ENCODE data around the gene ABCD1.

ABCD1 gene

DNA sequence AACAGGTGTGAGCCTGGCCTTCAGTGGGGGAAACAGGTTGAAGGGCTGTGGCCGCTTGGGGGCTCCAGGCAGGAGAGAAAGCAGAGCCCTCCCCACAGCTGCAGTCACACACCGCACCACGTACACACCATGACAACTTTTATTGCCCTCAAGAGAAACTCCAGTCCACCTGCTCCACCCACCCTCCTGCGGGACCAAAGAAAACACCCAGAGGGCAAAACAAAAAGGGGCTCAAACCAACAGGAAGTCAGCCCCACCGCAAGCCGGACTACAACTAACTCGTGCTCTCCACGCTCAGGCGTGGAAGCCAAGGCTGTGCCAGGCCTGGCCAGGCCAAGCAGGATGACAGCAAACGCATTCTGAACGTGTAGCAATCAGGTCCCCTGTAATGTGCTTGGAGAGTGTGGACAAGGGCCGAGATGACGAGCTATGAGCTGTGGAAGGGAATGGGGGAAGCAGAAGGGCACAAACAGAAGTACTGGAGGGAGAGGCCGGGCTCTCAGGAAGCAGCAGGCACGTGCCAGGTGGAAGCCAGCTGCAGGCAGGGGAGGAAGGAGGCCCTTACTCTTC, 24.2 kb upstream of the ABCD1 start:
- Histone ChIP-seq H3K9me3 (ENCODE audit: severe bottlenecking) (no peaks in the 10 kb centered on the region), H3K27me3 (ENCODE audit: insufficient read depth, poor library complexity, severe bottlenecking) (no peaks in the 10 kb centered on the region), H3K27ac (ENCODE audit: poor library complexity, severe bottlenecking) (no peak overlapping the region), H3K36me3 (ENCODE audit: low read depth) (peaks cover 5% of the 10 kb centered on the region; the same call in 1 of the 2 replicates), H3K4me1 (ENCODE audit: insufficient read depth, poor library complexity, severe bottlenecking) (no peaks in the 10 kb centered on the region), H3K4me3 (ENCODE audit: severe bottlenecking) (no peak overlapping the region)
- no peak for DNase-seq (ENCODE audit: low spot score)
- TF ChIP-seq, protein P1, sequence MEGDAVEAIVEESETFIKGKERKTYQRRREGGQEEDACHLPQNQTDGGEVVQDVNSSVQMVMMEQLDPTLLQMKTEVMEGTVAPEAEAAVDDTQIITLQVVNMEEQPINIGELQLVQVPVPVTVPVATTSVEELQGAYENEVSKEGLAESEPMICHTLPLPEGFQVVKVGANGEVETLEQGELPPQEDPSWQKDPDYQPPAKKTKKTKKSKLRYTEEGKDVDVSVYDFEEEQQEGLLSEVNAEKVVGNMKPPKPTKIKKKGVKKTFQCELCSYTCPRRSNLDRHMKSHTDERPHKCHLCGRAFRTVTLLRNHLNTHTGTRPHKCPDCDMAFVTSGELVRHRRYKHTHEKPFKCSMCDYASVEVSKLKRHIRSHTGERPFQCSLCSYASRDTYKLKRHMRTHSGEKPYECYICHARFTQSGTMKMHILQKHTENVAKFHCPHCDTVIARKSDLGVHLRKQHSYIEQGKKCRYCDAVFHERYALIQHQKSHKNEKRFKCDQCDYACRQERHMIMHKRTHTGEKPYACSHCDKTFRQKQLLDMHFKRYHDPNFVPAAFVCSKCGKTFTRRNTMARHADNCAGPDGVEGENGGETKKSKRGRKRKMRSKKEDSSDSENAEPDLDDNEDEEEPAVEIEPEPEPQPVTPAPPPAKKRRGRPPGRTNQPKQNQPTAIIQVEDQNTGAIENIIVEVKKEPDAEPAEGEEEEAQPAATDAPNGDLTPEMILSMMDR (IDR thresholded peaks at IDR 0.05; ENCODE audit: poor library complexity, severe bottlenecking), result no peak
- ATAC-seq (ENCODE audit: low read depth), result no peak

- Histone ChIP-seq H3K9me3 (ENCODE audit: severe bottlenecking) (no peaks in the 10 kb centered on the region), H3K27me3 (ENCODE audit: insufficient read depth, poor library complexity, severe bottlenecking) (no peaks in the 10 kb centered on the region)
Measured at GRCh38 chrX:153700967-153701366, 23.7 kb upstream of the ABCD1 start.

DNA sequence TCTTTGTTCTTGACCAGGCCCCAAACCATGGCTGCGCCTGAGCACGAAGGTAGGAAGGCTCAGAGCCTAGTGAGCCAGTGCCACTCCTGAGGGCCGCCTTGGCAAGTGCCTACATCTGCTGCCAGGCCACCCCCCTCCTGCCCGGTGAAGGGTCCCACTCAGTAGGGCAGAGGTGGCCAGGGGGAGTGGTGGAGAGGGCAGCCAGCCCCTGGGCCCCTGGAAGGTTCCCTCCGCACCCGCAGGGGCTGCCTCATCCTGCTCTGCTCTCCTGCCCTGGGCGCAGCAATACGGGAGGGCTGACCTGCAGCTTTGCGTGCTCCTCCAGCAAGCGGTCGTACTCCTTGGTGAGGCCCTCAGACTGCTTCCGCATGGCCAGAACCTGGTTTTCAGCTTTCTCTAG, 22.9 kb upstream of the ABCD1 start:
- Histone ChIP-seq H3K36me3 (ENCODE audit: low read depth) (peaks cover 5% of the 10 kb centered on the region; the same call in 1 of the 2 replicates), H3K9me3 (ENCODE audit: severe bottlenecking) (no peaks in the 10 kb centered on the region)
- ATAC-seq (ENCODE audit: low read depth), result no peak

More at GRCh38 chrX:153700967-153701366, 23.7 kb upstream of the ABCD1 start:
- DNase-seq (ENCODE audit: low spot score) (no peak), ATAC-seq (ENCODE audit: low read depth) (no peak)
- no peak overlapping the region for H3K4me3 ChIP-seq (ENCODE audit: severe bottlenecking)
- TF ChIP-seq, protein P1 (IDR thresholded peaks at IDR 0.05; ENCODE audit: poor library complexity, severe bottlenecking), result no peak
- H3K36me3 ChIP-seq (ENCODE audit: low read depth), result peaks cover 5% of the 10 kb centered on the region; the same call in 1 of the 2 replicates
- no peak overlapping the region for H3K27ac ChIP-seq (ENCODE audit: poor library complexity, severe bottlenecking)
- no peaks in the 10 kb centered on the region for H3K4me1 ChIP-seq (ENCODE audit: insufficient read depth, poor library complexity, severe bottlenecking)

DNA sequence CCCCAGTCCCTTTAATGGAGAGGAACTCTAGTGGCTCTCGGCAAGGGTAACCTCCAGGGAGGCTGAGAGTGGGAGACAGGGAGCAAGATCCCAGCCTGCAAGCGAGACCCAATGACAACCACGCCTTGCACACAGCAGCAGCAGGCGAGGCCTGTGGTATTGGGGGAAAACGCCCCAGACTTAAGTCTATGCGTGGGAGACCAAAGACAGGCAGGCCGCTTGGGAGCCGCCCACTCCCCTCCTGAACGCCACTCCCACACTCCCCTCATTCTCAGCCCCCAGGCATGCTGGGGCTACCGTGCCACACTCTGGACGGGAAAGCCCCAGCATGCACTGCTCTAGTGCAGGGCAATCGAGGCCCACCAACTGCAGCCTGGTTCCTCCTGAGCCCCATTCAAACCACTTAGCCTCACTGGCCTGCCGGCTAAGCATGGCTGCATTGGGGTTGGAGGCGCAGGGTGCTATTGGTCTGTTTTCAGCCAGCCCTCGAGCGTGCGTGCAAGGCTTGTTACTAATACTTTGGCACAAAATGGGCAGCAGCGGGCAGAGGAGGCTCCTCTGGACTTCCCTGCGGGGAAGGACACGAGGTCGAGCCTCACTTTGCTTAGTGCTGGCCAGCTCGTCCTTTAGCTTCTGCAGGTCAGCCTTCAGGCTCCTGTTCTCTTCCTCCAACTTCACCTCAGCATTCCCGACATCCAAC, 22.2 kb upstream of the ABCD1 start:
- H3K4me1 ChIP-seq (ENCODE audit: insufficient read depth, poor library complexity, severe bottlenecking), result no peaks in the 10 kb centered on the region
- no peaks in the 10 kb centered on the region for H3K9me3 ChIP-seq (ENCODE audit: severe bottlenecking)
- no peak for DNase-seq (ENCODE audit: low spot score)
- no peaks in the 10 kb centered on the region for H3K27me3 ChIP-seq (ENCODE audit: insufficient read depth, poor library complexity, severe bottlenecking)
- H3K4me3 ChIP-seq (ENCODE audit: severe bottlenecking), result no peak overlapping the region
- no peak for ATAC-seq (ENCODE audit: low read depth)
- peaks cover 5% of the 10 kb centered on the region; the same call in 1 of the 2 replicates for H3K36me3 ChIP-seq (ENCODE audit: low read depth)
- TF ChIP-seq, protein P1 (IDR thresholded peaks at IDR 0.05; ENCODE audit: poor library complexity, severe bottlenecking), result no peak
- no peak overlapping the region for H3K27ac ChIP-seq (ENCODE audit: poor library complexity, severe bottlenecking)

More for the DNA sequence above, 22.9 kb upstream of the ABCD1 start:
- no peak overlapping the region for H3K4me3 ChIP-seq (ENCODE audit: severe bottlenecking)
- TF ChIP-seq, protein P1 (IDR thresholded peaks at IDR 0.05; ENCODE audit: poor library complexity, severe bottlenecking), result no peak
- DNase-seq (ENCODE audit: low spot score), result no peak
- no peak overlapping the region for H3K27ac ChIP-seq (ENCODE audit: poor library complexity, severe bottlenecking)
- no peaks in the 10 kb centered on the region for H3K27me3 ChIP-seq (ENCODE audit: insufficient read depth, poor library complexity, severe bottlenecking)
- H3K4me1 ChIP-seq (ENCODE audit: insufficient read depth, poor library complexity, severe bottlenecking), result no peaks in the 10 kb centered on the region

GRCh38 chrX:153703036-153703370, 21.7 kb upstream of the ABCD1 start:
- Histone ChIP-seq H3K9me3 (ENCODE audit: severe bottlenecking) (no peaks in the 10 kb centered on the region), H3K36me3 (ENCODE audit: low read depth) (peaks cover 9% of the 10 kb centered on the region; the same call in 1 of the 2 replicates), H3K4me1 (ENCODE audit: insufficient read depth, poor library complexity, severe bottlenecking) (no peaks in the 10 kb centered on the region), H3K4me3 (ENCODE audit: severe bottlenecking) (no peak overlapping the region), H3K27ac (ENCODE audit: poor library complexity, severe bottlenecking) (no peak overlapping the region), H3K27me3 (ENCODE audit: insufficient read depth, poor library complexity, severe bottlenecking) (no peaks in the 10 kb centered on the region)
- DNase-seq (ENCODE audit: low spot score) (no peak), ATAC-seq (ENCODE audit: low read depth) (no peak)
- TF ChIP-seq, protein P1 (IDR thresholded peaks at IDR 0.05; ENCODE audit: poor library complexity, severe bottlenecking), result no peak

Data from RWPE2 (cell line).